KOPT-K1 (cell line): ENCODE data around the gene PORCN.
"Not testable (repeated sequence)": the region's sequence is repeated elsewhere in the genome, so short reads cannot be mapped to it uniquely, and the experiment has no call there.

ENCODE experiments used
- H3K27ac ChIP-seq: fragments of 200-600 bp; sonication (generic); 2 replicates; pipeline ENCODE4 v1.5.1; 2016; ENCODE audit warnings: antibody characterized with exemption, mild to moderate bottlenecking, low read depth, low read length; ENCODE audit not compliant: poor library complexity, severe bottlenecking
- H3K36me3 ChIP-seq: fragments of 200-600 bp; sonication (generic); 2 replicates; pipeline ENCODE4 v1.5.1; 2017; ENCODE audit warnings: antibody characterized with exemption, mild to moderate bottlenecking, low read length, moderate library complexity; ENCODE audit not compliant: insufficient read depth
- H3K9me3 ChIP-seq: fragments of 200-600 bp; sonication (generic); 2 replicates; pipeline ENCODE4 v1.5.1; 2017; ENCODE audit warnings: antibody characterized with exemption, low read length, mild to moderate bottlenecking; ENCODE audit not compliant: insufficient read depth, poor library complexity, severe bottlenecking

PORCN gene

GRCh38 chrX:48514126-48514806 is 5.5 kb downstream of the PORCN start:
- H3K36me3 ChIP-seq = no peaks in the 10 kb centered on the region
- H3K27ac ChIP-seq = no peak overlapping the region
- no peaks in the 10 kb centered on the region for H3K9me3 ChIP-seq

GRCh38 chrX:48514868-48515460 is 6.2 kb downstream of the PORCN start:
- H3K27ac ChIP-seq = no peak overlapping the region
- no peaks in the 10 kb centered on the region for H3K9me3 ChIP-seq
- H3K36me3 ChIP-seq = no peaks in the 10 kb centered on the region

GRCh38 chrX:48515842-48516241 is 7.0 kb downstream of the PORCN start:
- Histone ChIP-seq H3K27ac (no peak overlapping the region), H3K9me3 (no peaks in the 10 kb centered on the region), H3K36me3 (no peaks in the 10 kb centered on the region)

- Histone ChIP-seq H3K36me3 (no peaks in the 10 kb centered on the region), H3K27ac (no peak overlapping the region), H3K9me3 (no peaks in the 10 kb centered on the region)
These were observed 7.5 kb downstream of the PORCN start for GRCh38 chrX:48516285-48516684.

GRCh38 chrX:48516987-48517386 is 8.2 kb downstream of the PORCN start:
- H3K27ac ChIP-seq = no peak overlapping the region
- H3K36me3 ChIP-seq = no peaks in the 10 kb centered on the region
- no peaks in the 10 kb centered on the region for H3K9me3 ChIP-seq

GRCh38 chrX:48519481-48519880 is 10.7 kb downstream of the PORCN start:
- not testable (repeated sequence) for H3K36me3 ChIP-seq, H3K9me3 ChIP-seq
- H3K27ac ChIP-seq = peak overlapping the region; percentile 90

- H3K36me3 ChIP-seq = peaks cover 16% of the 10 kb centered on the region
- no peaks in the 10 kb centered on the region for H3K9me3 ChIP-seq
- peak overlapping the region; percentile 90 for H3K27ac ChIP-seq
These were observed 11.7 kb downstream of the PORCN start for GRCh38 chrX:48520455-48520854.

- Histone ChIP-seq H3K27ac (peak overlapping the region; percentile 90), H3K9me3 (no peaks in the 10 kb centered on the region), H3K36me3 (peaks cover 21% of the 10 kb centered on the region)
These were observed 12.2 kb downstream of the PORCN start for GRCh38 chrX:48520976-48521352.

- H3K36me3 ChIP-seq = peaks cover 27% of the 10 kb centered on the region
- H3K27ac ChIP-seq = peak within 1 kb of the TSS; percentile 90
- H3K9me3 ChIP-seq = no peaks in the 10 kb centered on the region
These were observed 12.8 kb downstream of the PORCN start, which contains the start of gene EBP for GRCh38 chrX:48521353-48522243. Gene EBP, plus strand, starts transcription at chrX:48521808. Its CDS starts 1,964 bp downstream, at chrX:48523772.

- H3K27ac ChIP-seq = peak overlapping the region; percentile 90
- peaks cover 34% of the 10 kb centered on the region for H3K36me3 ChIP-seq
- no peaks in the 10 kb centered on the region for H3K9me3 ChIP-seq
These were observed 13.5 kb downstream of the PORCN start for GRCh38 chrX:48522291-48522690.

- no peak overlapping the region for H3K27ac ChIP-seq
- H3K9me3 ChIP-seq = no peaks in the 10 kb centered on the region
- H3K36me3 ChIP-seq = peaks cover 48% of the 10 kb centered on the region
These were observed 14.9 kb downstream of the PORCN start for GRCh38 chrX:48523682-48524081.

- peaks cover 68% of the 10 kb centered on the region for H3K36me3 ChIP-seq
- H3K27ac ChIP-seq, H3K9me3 ChIP-seq: not testable (repeated sequence)
These were observed 17.1 kb downstream of the PORCN start for GRCh38 chrX:48525853-48526252.

- no peaks in the 10 kb centered on the region for H3K9me3 ChIP-seq
- H3K27ac ChIP-seq = no peak overlapping the region
These were observed 21.9 kb downstream of the PORCN start for GRCh38 chrX:48530736-48531135.

GRCh38 chrX:48531358-48531959 is 22.7 kb downstream of the PORCN start:
- no peaks in the 10 kb centered on the region for H3K9me3 ChIP-seq
- H3K36me3 ChIP-seq = peaks cover 42% of the 10 kb centered on the region
- no peak overlapping the region for H3K27ac ChIP-seq

More at GRCh38 chrX:48530736-48531135, 21.9 kb downstream of the PORCN start:
- H3K36me3 ChIP-seq = peaks cover 49% of the 10 kb centered on the region

GRCh38 chrX:48532161-48532560 is 23.4 kb downstream of the PORCN start:
- H3K9me3 ChIP-seq = no peaks in the 10 kb centered on the region
- H3K27ac ChIP-seq = no peak overlapping the region
- H3K36me3 ChIP-seq = peaks cover 35% of the 10 kb centered on the region
